WERI-Rb-1 (cell line): Measurements from ENCODE around the gene PLXND1.

Experiments used
- DNase-seq: peaks from one replicate; pipeline ENCODE4 v3.0.0-alpha.2; 2020
- H3K27ac ChIP-seq: fragments of 250-450 bp; sonication (Bioruptor Pico); 2 replicates; pipeline ENCODE4 v1.5.1; 2020; ENCODE audit warnings: mild to moderate bottlenecking, moderate library complexity
- H3K27me3 ChIP-seq: fragments of 250-450 bp; sonication (Bioruptor Pico); 2 replicates; pipeline ENCODE4 v1.5.1; 2021; ENCODE audit warnings: mild to moderate bottlenecking, low read depth, moderate library complexity; ENCODE audit not compliant: insufficient read depth, severe bottlenecking
- H3K36me3 ChIP-seq: fragments of 250-450 bp; sonication (Bioruptor Pico); 2 replicates; pipeline ENCODE4 v1.5.1; 2020; ENCODE audit warnings: mild to moderate bottlenecking, moderate library complexity
- H3K4me3 ChIP-seq: 2 replicates; pipeline ENCODE4 v1.5.1; 2011; ENCODE audit warnings: low read depth, mild to moderate bottlenecking, control low read depth, low read length
- H3K9me3 ChIP-seq: fragments of 250-450 bp; sonication (Bioruptor Pico); 2 replicates; pipeline ENCODE4 v1.5.1; 2021; ENCODE audit warnings: mild to moderate bottlenecking, moderate library complexity; ENCODE audit not compliant: severe bottlenecking
- TF ChIP-seq, protein P1 (sequence below): IDR thresholded peaks from 2 replicates; pipeline ENCODE4 v1.5.1; 2011; ENCODE audit warnings: low read depth, mild to moderate bottlenecking, control low read depth, inconsistent platforms, low read length

The PLXND1 gene

DNA sequence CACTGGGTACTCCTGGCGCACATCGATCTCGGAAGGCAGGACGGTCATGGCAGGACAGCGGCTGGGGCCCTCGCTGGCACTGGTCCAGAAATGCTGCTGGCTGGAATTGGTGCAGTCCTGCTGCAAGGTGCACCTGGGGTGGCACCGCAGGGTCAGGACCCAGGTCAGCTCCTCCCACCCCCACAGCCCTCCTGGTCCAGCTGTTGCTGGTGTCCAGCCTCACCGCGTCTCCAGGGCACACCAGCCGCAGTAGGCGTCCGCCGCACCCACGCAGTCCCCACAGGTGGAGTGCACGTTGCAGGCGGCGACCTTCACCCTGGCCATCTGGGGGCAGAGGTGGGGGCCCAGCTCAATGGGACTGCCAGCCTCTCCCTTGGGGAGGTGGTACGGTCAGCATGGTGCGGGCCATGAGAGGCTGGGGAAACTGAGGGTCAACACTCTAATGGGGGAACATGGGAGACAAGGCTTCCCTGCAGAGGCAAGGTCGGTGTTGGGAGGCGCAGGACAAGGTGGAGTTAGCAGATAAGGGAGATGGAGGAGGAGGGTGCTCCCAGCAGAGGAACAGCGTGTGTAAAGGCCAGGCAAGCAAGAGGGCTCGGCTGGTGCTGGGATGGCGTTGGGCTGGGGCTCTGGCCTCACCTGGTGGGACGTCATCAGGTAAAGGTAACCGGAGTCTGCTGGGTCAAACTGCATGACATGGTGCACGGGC, 20.4 kb downstream of the PLXND1 start:
- no peak for DNase-seq
- Histone ChIP-seq H3K27me3 (no peaks in the 10 kb centered on the region), H3K27ac (no peak overlapping the region), H3K4me3 (no peak overlapping the region), H3K9me3 (no peaks in the 10 kb centered on the region), H3K36me3 (peaks cover 4% of the 10 kb centered on the region; the same call in 1 of the 2 replicates)
- TF ChIP-seq, protein P1, sequence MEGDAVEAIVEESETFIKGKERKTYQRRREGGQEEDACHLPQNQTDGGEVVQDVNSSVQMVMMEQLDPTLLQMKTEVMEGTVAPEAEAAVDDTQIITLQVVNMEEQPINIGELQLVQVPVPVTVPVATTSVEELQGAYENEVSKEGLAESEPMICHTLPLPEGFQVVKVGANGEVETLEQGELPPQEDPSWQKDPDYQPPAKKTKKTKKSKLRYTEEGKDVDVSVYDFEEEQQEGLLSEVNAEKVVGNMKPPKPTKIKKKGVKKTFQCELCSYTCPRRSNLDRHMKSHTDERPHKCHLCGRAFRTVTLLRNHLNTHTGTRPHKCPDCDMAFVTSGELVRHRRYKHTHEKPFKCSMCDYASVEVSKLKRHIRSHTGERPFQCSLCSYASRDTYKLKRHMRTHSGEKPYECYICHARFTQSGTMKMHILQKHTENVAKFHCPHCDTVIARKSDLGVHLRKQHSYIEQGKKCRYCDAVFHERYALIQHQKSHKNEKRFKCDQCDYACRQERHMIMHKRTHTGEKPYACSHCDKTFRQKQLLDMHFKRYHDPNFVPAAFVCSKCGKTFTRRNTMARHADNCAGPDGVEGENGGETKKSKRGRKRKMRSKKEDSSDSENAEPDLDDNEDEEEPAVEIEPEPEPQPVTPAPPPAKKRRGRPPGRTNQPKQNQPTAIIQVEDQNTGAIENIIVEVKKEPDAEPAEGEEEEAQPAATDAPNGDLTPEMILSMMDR = no peak

DNA sequence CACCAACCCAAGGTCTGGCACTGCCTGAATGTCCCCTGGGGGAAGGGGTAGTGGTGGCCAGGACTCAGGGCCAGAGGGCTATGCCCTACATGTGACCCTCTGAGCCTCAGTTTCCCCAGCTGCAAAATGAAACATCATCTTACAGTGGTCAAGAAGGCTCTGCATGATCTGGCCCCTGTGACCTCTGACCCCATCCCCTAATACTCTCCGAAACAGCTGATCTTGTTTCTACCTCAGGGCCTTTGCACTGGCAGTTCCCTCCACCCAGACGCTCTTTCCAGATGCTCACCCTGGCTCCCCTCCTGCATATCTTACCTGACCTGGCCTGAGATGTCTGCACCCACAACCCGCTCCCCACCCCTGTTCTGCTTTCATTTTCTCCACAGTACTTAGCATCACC, 21.8 kb downstream of the PLXND1 start:
- H3K36me3 ChIP-seq = peaks cover 4% of the 10 kb centered on the region; the same call in 1 of the 2 replicates
- H3K27ac ChIP-seq = no peak overlapping the region
- no peaks in the 10 kb centered on the region for H3K27me3 ChIP-seq
- H3K4me3 ChIP-seq = no peak overlapping the region
- TF ChIP-seq, protein P1 = no peak
- DNase-seq = no peak
- no peaks in the 10 kb centered on the region for H3K9me3 ChIP-seq

DNA sequence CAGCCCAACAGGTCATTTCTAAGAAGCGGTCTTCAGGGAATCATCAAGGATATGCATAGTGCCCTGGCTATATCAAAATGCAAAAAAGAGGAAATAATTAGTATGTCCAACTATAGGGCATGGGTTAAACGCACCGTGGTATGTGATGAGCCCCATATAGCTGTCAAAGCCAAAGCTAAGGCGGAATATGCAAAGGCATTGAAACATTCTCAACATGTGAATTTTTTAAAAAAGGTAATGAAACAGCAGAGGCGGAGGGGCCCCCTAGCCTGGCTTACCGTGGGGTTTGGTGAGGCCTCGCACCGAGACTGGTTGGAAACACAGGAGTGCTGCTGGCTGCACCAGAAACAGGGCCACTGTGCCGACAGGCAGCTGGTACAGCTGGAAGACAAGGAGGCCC, 23.2 kb downstream of the PLXND1 start:
- TF ChIP-seq, protein P1 = no peak
- H3K27ac ChIP-seq = no peak overlapping the region
- no peaks in the 10 kb centered on the region for H3K27me3 ChIP-seq
- peaks cover 4% of the 10 kb centered on the region; the same call in 1 of the 2 replicates for H3K36me3 ChIP-seq
- no peak for DNase-seq
- H3K4me3 ChIP-seq = no peak overlapping the region
- H3K9me3 ChIP-seq = no peaks in the 10 kb centered on the region

DNA sequence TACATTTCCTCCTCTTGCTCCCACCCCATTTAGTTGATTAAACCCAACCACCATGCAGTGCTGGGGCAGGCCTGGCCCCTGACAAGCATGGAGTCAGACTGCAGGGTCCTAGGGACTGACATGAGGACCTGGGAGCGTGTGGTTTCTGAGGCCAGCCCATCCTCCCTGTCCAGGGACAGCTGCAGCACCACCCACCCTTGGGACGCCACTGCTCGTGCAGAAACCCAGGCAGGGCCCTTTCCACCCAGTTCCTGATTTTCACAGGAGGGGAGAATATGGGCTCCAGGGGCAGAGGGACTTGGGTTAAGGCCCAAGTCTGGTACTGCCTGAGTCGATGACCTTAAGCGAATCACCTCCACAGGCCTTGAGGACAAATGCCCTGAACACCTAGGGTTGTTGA, 23.7 kb downstream of the PLXND1 start:
- H3K27ac ChIP-seq = no peak overlapping the region
- peaks cover 4% of the 10 kb centered on the region; the same call in 1 of the 2 replicates for H3K36me3 ChIP-seq
- H3K9me3 ChIP-seq = no peaks in the 10 kb centered on the region
- H3K27me3 ChIP-seq = no peaks in the 10 kb centered on the region
- no peak overlapping the region for H3K4me3 ChIP-seq
- no peak for DNase-seq
- TF ChIP-seq, protein P1 = no peak

DNA sequence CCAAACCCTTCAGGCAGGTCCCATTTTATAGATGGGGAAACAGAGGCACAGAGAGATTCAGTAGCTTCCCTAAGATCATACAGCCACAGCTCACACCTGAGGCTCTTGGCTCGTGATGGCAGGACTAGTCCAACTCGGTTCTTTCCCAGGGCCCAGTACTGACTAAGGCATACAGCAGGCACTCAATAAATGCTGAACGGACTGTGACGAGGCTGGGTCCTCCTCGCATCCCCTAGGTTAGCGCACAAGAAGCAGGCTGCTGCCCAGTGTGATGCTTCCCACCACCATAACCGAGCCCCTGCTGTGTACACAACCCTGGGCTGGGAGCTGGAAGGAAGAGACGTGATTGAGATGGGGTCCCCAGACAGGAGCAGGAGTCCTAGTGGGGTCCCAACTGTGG, 24.9 kb downstream of the PLXND1 start:
- DNase-seq = no peak
- Histone ChIP-seq H3K4me3 (no peak overlapping the region), H3K27me3 (no peaks in the 10 kb centered on the region), H3K27ac (no peak overlapping the region), H3K9me3 (no peaks in the 10 kb centered on the region), H3K36me3 (peaks cover 8% of the 10 kb centered on the region)
- TF ChIP-seq, protein P1 = no peak

DNA sequence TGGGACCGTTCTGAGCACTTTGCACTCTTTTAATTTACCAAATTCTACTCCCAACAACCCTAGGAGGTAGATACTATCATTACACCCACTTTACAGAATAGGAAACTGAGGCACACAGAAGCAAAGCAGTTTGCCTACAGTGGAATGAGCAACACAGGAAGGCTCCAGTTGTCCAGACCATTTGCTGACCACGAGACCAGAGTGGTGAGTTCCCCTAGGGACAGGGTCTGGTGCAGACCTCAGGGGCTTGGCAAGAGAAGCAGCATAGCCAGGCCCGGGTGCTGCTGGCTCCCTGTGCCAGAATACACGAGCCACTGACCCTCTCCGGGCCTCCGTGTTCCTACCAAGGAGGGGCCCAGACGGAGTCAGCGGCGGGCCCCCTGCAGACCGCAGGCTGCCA, 26.5 kb downstream of the PLXND1 start:
- Histone ChIP-seq H3K4me3 (no peak overlapping the region), H3K36me3 (peaks cover 4% of the 10 kb centered on the region), H3K27me3 (no peaks in the 10 kb centered on the region), H3K27ac (no peak overlapping the region), H3K9me3 (no peaks in the 10 kb centered on the region)
- TF ChIP-seq, protein P1 = no peak
- no peak for DNase-seq
